Central memory CD8-positive, alpha-beta T cell (primary cell): ENCODE measurements around the gene LAMA3.
A peak's percentile ranks its signal among the peaks of the same experiment; 100 is the strongest.

Experiments
- ATAC-seq: fragments of 150-1000 bp; cut with Tn5 transposase; replicated peaks from 2 replicates; pipeline ENCODE4 v1.10.0; 2022; ENCODE audit warnings: mild to moderate bottlenecking, moderate FRiP score, moderate number of reproducible peaks; ENCODE audit not compliant: poor library complexity, severe bottlenecking; ENCODE audit errors: extremely low read depth
- DNase-seq, 2 donors: peaks; one replicate each; pipeline ENCODE4 v3.0.0; 2021; ENCODE audit warnings: low spot score in 2 of 2
- H3K27ac Mint-ChIP-seq: one replicate; pipeline ENCODE4 v1.8.0; 2022; ENCODE audit warnings: low read depth, mild to moderate bottlenecking, moderate library complexity, mixed read lengths
- H3K27me3 Mint-ChIP-seq: one replicate; pipeline ENCODE4 v1.8.0; 2022; ENCODE audit warnings: mixed read lengths
- H3K36me3 Mint-ChIP-seq: one replicate; pipeline ENCODE4 v1.8.0; 2022; ENCODE audit warnings: mild to moderate bottlenecking, moderate library complexity, mixed read lengths; ENCODE audit not compliant: insufficient read depth
- H3K4me1 Mint-ChIP-seq: one replicate; pipeline ENCODE4 v1.8.0; 2022; ENCODE audit warnings: mixed read lengths
- H3K4me3 Mint-ChIP-seq: one replicate; pipeline ENCODE4 v1.8.0; 2022; ENCODE audit warnings: mild to moderate bottlenecking, moderate library complexity, mixed read lengths
- H3K9me3 Mint-ChIP-seq: one replicate; pipeline ENCODE4 v1.8.0; 2022; ENCODE audit warnings: mixed read lengths

LAMA3 gene

DNA sequence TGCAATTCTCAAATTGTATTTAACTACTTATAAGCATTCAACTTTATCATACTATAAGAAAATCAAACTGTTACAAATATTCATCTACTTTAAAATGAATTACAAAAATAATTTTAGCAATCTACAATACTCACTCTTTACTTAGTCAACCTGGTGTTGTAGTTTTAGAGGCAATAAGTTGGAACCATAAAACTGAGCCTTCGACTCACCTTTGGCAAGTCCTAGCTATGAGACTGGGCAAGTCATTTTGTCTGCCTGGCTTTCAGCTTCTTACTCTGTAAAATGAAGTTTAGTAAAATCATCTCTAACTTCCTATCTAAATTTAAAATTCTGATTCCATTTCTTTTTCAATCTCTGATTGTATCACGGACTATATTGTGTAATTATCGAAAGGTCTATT, 161.0 kb downstream of the LAMA3 start:
- H3K4me3 Mint-ChIP-seq: no peak overlapping the region
- no peak overlapping the region for H3K27ac Mint-ChIP-seq
- no peaks in the 10 kb centered on the region for H3K9me3 Mint-ChIP-seq
- ATAC-seq (no peak), DNase-seq (no peak)
- no peaks in the 10 kb centered on the region for H3K27me3 Mint-ChIP-seq
- H3K4me1 Mint-ChIP-seq: peaks cover 17% of the 10 kb centered on the region
- H3K36me3 Mint-ChIP-seq: no peaks in the 10 kb centered on the region

DNA sequence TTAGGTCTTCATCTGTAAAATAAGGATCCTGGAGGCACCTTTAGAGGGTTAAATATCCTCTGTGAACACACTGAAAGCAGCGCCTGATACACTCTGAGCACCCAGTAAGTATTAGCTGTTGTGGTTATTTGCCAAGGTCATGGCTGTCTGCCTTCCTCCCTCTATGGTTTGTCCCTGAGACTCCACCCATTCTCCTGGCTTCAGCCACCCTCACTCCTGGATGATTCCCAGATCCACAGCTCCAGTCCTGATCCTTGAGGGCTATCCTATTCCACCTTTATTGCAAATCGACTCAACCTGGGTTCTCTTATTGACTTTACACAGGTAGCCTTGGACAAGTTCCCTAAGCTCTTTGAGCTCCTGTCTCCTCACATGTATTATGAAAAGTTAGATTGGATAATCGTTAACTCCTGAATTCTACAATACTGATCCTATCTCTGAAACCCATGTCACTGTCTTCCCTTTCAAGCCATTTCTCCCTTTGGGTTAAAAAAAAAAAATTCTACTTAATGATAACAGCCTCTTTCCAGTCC, 162.3 kb downstream of the LAMA3 start:
- H3K4me3 Mint-ChIP-seq: no peak overlapping the region
- H3K36me3 Mint-ChIP-seq: no peaks in the 10 kb centered on the region
- peak overlapping the region; percentile 30 for H3K27ac Mint-ChIP-seq
- peaks cover 17% of the 10 kb centered on the region for H3K4me1 Mint-ChIP-seq
- H3K9me3 Mint-ChIP-seq: no peaks in the 10 kb centered on the region
- DNase-seq (no peak), ATAC-seq (no peak)
- H3K27me3 Mint-ChIP-seq: no peaks in the 10 kb centered on the region

DNA sequence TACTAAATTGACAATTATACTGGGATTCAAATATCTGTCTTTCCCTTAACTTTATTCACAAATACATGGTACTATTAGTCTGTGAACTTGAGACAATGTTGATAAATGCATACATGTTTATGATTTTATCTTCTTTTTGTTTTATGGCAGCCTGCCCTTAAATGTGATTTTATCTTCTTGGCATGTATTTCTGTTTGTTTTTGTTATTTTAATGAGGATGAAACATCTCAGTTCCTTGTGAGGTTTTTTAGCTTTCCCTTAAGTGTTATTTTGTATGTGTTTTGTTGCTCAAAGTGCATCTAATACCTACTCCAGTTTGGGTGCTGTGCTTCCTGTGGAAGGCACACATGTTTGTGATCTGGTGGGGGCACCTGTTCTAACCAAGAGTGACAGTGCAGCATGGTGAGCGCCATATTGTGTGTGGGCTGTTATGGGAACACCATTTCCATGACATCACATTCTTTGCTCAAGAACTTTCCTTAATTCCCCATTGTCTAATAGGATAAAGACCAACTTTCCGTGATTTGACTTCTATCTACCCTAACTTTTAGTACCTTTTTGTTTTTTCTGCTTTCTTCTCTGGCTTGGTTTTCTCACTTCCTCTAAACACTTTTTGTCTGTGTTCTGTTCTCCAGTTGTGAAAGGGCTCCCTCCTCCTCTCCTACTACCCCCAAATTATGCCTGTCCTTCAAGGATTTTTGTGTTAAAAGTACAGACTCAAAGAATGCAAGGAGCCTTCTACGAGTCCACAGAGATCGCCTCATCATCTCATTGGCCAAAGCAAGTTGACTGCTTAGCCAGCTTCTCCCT, 163.2 kb downstream of the LAMA3 start:
- no peaks in the 10 kb centered on the region for H3K9me3 Mint-ChIP-seq
- no peak overlapping the region for H3K4me3 Mint-ChIP-seq
- no peak overlapping the region for H3K27ac Mint-ChIP-seq
- H3K4me1 Mint-ChIP-seq: peaks cover 17% of the 10 kb centered on the region
- H3K36me3 Mint-ChIP-seq: no peaks in the 10 kb centered on the region
- no peak for ATAC-seq
- DNase-seq: no peak
- no peaks in the 10 kb centered on the region for H3K27me3 Mint-ChIP-seq

DNA sequence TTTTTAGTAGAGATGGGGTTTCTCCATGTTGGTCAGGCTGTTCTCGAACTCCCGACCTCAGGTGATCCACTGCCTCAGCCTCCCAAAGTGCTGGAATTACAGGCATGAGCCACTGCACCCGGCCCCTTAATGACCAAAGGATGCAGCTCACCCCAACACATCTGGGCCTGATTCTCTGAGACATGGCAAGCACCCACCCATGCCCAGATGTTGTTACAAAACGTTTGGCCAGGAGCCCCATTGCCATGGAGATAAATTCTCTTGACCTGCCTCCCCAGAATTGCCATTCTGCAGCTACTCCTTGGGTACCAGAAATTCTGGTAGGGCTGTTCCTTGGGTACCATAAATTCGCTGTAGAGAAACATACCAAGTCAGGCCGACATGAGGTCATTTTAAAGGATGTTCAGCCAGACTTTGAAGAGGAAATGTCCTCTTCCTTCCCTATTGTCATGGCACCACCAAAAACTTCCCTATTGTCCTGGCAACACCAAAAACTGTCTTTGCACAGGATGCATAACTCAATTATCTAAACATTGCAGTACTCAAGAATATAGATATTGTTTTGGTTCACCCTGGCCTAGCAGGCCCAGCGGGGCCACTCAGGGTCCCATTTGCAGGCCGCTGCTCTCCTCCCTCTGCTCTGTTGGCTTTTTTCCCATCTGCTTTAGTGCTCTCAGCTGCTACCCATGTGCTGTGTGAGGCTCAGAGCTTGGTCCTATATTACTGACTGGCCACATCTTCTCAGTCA, 164.4 kb downstream of the LAMA3 start:
- H3K36me3 Mint-ChIP-seq: no peaks in the 10 kb centered on the region
- no peak overlapping the region for H3K27ac Mint-ChIP-seq
- no peak for ATAC-seq
- H3K4me3 Mint-ChIP-seq: no peak overlapping the region
- DNase-seq: no peak
- H3K9me3 Mint-ChIP-seq: no peaks in the 10 kb centered on the region
- no peaks in the 10 kb centered on the region for H3K27me3 Mint-ChIP-seq
- H3K4me1 Mint-ChIP-seq: peaks cover 17% of the 10 kb centered on the region

DNA sequence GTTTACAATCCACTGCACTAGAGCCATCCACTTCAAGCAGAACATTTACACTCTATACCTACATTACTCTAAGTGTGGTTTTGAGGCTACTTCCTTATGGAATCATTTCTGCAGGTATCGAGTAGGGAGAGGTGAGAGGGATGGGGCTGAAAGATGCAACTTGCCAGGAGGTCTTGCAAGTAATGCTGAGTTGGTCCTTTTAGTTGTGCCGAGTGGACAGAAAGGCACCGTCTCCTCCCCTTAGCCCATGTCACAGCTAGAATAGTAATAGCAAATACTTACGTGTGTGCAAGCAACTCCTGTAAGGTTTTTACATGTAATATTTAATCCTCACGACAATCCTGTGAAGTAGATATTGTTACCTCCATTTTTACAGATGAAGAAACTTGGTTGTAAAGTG, 166.5 kb downstream of the LAMA3 start:
- H3K36me3 Mint-ChIP-seq: no peaks in the 10 kb centered on the region
- DNase-seq (no peak), ATAC-seq (no peak)
- H3K27ac Mint-ChIP-seq: no peak overlapping the region
- no peaks in the 10 kb centered on the region for H3K27me3 Mint-ChIP-seq
- no peaks in the 10 kb centered on the region for H3K9me3 Mint-ChIP-seq
- H3K4me3 Mint-ChIP-seq: no peak overlapping the region
- H3K4me1 Mint-ChIP-seq: peaks cover 17% of the 10 kb centered on the region

DNA sequence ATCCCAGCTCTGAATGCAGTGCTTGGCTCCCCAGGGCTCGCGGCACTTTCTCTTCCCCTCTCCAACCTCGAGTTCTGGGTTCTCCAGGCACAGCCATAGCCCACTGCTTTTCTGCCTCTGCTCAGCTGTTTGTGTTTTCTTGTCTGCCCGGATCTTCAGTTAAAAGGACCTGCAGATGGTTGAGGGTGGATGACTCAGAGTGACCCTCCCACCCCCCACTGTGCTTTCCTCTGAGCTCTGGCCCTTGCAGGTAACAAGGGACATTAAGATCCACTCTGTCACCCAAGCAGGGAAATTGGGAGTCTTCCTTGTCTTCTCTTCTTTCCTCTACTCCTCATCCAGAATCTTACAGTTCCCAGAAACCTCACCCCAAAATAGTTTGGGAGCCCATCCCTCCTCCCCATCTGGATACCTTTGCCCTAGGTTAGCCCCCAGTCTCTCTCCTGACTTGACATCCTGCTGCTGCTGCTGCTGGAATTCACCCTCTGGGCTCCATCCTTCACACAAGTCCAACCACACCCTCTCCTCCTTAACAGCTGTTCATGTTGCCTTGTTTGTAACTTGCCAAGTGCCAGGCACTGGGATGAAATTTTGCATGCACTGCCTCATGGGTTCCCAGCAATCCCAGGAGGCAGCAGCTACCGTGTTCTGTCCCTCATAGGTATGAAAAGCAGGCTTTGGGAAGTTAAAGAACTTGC, 167.4 kb downstream of the LAMA3 start:
- no peak overlapping the region for H3K27ac Mint-ChIP-seq
- H3K4me1 Mint-ChIP-seq: peaks cover 13% of the 10 kb centered on the region
- no peaks in the 10 kb centered on the region for H3K9me3 Mint-ChIP-seq
- DNase-seq: no peak
- H3K4me3 Mint-ChIP-seq: no peak overlapping the region
- H3K36me3 Mint-ChIP-seq: no peaks in the 10 kb centered on the region
- ATAC-seq: no peak
- H3K27me3 Mint-ChIP-seq: no peaks in the 10 kb centered on the region

DNA sequence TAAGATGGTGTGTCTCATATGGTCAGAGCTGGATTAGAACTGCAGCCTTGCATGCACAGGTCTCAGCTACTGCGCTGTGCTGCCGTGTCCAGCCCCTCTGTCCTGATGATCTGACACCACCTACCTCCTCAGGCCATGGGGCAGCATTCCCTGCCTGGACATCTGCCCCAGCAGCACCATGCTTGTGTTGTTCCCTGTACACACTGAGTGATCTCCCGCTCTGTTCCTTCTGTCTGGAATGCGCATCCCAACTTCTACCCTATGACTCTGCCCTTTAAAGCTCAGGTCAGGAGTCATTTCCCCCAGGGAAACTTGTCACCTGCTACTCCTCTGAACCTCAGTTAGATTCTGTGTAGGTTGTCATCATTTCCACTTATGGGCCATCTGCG, 167.9 kb downstream of the LAMA3 start:
- Mint-ChIP-seq H3K4me1 (peaks cover 8% of the 10 kb centered on the region), H3K36me3 (no peaks in the 10 kb centered on the region), H3K4me3 (no peak overlapping the region), H3K27ac (no peak overlapping the region), H3K9me3 (no peaks in the 10 kb centered on the region), H3K27me3 (no peaks in the 10 kb centered on the region)
- ATAC-seq: no peak
- no peak for DNase-seq

DNA sequence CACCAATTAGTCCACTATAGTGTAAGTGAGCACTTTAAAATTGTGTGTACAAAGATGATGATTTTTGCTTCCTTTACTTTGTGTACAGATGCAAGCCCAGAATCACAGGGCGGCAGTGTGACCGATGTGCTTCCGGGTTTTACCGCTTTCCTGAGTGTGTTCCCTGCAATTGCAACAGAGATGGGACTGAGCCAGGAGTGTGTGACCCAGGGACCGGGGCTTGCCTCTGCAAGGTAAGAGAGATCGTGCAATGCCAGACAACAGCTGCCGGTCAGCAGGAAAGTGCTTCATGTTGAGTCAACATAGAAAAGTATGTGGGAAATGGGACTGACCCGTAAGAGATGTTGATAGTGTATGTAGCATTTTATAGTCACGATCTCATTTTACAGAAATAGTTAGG, 168.5 kb downstream of the LAMA3 start:
- H3K27ac Mint-ChIP-seq: no peak overlapping the region
- ATAC-seq (no peak), DNase-seq (no peak)
- H3K36me3 Mint-ChIP-seq: no peaks in the 10 kb centered on the region
- H3K4me3 Mint-ChIP-seq: no peak overlapping the region
- H3K27me3 Mint-ChIP-seq: no peaks in the 10 kb centered on the region
- H3K4me1 Mint-ChIP-seq: peaks cover 2% of the 10 kb centered on the region
- no peaks in the 10 kb centered on the region for H3K9me3 Mint-ChIP-seq

DNA sequence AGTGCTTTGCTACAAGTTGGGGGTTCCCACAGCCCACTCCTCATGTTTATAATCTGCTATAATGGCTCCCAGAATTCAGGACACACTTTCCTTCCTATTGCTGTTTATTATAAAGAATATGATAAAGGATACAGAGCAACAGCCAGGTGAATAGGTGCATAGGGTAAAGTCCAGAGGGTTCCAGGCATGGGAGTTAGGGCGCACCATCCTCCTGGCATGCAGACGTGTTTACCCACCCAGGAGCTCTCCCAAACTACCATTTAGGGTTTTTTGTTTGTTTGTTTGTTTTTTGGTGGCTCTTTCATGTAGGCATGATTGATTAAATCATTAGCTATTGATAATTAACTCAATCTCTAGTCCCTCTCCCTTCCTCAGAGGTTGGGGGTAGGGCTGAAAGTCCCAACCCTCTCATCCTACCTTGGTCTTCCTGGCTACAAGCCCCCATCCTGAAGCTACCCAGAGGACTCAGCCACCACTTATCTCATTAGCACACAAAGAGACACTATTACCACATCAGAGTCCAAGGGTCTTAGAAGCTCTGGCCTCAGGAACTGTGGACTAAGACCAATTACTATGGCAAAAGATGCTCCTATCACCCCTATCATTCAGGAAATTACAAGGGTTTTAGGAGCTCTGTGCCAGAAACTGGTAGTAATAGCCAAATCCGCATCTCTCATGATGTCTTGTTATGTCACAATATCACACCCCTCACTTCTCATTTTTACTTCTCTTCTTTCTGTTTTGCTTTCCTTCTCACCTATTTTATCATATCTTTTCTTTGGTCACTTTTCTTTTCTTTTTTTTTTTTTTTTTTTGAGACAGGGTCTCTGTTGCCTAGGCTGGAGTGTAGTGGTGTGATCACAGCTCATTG, 170.4 kb downstream of the LAMA3 start:
- no peaks in the 10 kb centered on the region for H3K9me3 Mint-ChIP-seq
- no peak for ATAC-seq
- H3K36me3 Mint-ChIP-seq: peaks cover 4% of the 10 kb centered on the region
- H3K4me3 Mint-ChIP-seq: no peak overlapping the region
- peaks cover 7% of the 10 kb centered on the region for H3K4me1 Mint-ChIP-seq
- no peaks in the 10 kb centered on the region for H3K27me3 Mint-ChIP-seq
- peak overlapping the region; percentile 26 for H3K27ac Mint-ChIP-seq
- no peak for DNase-seq

DNA sequence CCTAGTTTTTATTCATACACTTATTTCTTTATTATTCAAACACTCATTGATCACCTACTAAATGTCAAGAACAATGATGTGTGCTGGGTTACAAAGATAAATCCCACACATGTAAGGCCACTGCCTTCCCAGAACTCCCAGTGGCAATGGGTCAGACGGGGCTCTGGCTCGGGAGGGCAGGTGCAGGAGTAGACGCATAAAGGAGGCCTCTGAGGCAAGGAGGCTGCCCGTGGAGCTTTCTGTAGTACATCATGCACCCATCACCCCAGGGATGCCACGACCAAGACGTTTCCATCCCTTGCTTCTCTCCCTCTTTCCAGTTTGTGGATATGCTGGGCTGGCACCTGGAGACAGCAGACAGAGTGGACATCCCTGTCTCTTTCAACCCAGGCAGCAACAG, 172.1 kb downstream of the LAMA3 start:
- no peak for DNase-seq
- Mint-ChIP-seq H3K4me1 (peaks cover 18% of the 10 kb centered on the region), H3K4me3 (no peak overlapping the region), H3K27ac (no peak overlapping the region), H3K27me3 (no peaks in the 10 kb centered on the region), H3K9me3 (no peaks in the 10 kb centered on the region), H3K36me3 (peaks cover 4% of the 10 kb centered on the region)
- no peak for ATAC-seq

DNA sequence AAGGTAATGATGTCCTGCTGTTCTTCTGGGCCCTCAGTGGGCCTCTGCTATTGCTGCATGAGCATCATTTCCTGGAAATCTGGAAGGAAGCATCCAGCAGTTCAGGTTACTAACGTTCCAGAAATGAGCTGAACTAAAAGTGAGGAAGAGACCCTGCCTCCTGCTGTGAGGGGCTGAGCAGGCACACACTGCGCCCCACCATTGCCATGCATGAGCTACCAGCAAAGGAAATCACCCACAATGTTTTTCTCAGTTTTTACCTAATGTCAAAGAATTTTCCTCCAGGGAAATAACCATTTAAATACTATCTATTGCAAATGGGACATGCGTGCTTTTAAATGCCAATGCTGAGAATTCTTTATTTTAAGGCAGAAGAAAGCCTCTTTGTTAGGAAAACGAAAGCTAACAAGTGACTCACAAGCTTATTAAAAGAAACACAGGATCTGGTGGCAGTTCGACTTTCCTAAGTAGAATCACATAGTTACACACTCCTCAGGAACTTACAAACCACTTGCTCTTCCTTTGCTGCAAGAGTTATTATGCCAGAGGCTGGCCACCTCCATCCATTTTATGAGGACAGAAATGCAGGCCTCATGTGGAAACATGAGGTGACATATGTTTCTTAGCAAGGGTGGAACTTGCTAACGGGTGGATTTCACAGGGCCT, 172.7 kb downstream of the LAMA3 start:
- Mint-ChIP-seq H3K4me1 (peaks cover 18% of the 10 kb centered on the region), H3K9me3 (no peaks in the 10 kb centered on the region), H3K27me3 (no peaks in the 10 kb centered on the region), H3K27ac (no peak overlapping the region), H3K36me3 (peaks cover 4% of the 10 kb centered on the region), H3K4me3 (no peak overlapping the region)
- DNase-seq (no peak), ATAC-seq (no peak)
